ENCODE measurements around the gene TBC1D10A. TPM values are rescaled to one million over a fixed set of nuclear protein-coding genes. Genes with fewer than 3 reads are reported as not detected.

The TBC1D10A gene
- total RNA-seq, 1 experiment from 2014 or later, result 8.4 TPM

- no peak overlapping the region; a peak in 1 of 7 replicates for H3K27ac Mint-ChIP-seq
- H2AK5ac ChIP-seq (ENCODE audit: insufficient read length, low read length), result no peak overlapping the region
- no peak overlapping the region for H3K18ac ChIP-seq (ENCODE audit: insufficient read length, low read depth, low read length)
- H3K23ac ChIP-seq (ENCODE audit: insufficient read length, low read depth, low read length), result no peak overlapping the region
- no peak overlapping the region for H4K91ac ChIP-seq (ENCODE audit: insufficient read length, low read depth, low read length)
- no peaks in the 10 kb centered on the region for H3K27me3 Mint-ChIP-seq (ENCODE audit: low read depth)
- no peak overlapping the region for H2AFZ ChIP-seq (ENCODE audit: low read length)
- no peak overlapping the region for H2BK12ac ChIP-seq (ENCODE audit: insufficient read length, low read depth, low read length)
- H4K5ac ChIP-seq (ENCODE audit: insufficient read length, low read depth, low read length), result no peak overlapping the region
- H4K8ac ChIP-seq (replicated peaks; ENCODE audit: insufficient read length, low read depth, low read length), result no peak overlapping the region
- no CpG with 5 or more reads among the region's 7 CpGs for WGBS (ENCODE audit: extremely low coverage, insufficient read length, low lambda C conversion rate)
- H3K9ac ChIP-seq (ENCODE audit: extremely low read depth, insufficient read length, low read length), result no peak overlapping the region
- H3K4ac ChIP-seq (ENCODE audit: low read depth, low read length), result no peak overlapping the region
- H2BK15ac ChIP-seq (ENCODE audit: low read depth, low read length), result no peak overlapping the region
- H4K20me1 ChIP-seq (ENCODE audit: control insufficient read depth, insufficient read depth, insufficient read length), result no peaks in the 10 kb centered on the region
- no peak overlapping the region for H3K56ac ChIP-seq (ENCODE audit: insufficient read length, low read depth, low read length)
- H3K79me1 ChIP-seq (ENCODE audit: insufficient read depth, low read depth, low read length, poor library complexity, severe bottlenecking), result no peaks in the 10 kb centered on the region
- no peak for DNase-seq
- H3K4me2 ChIP-seq (ENCODE audit: insufficient read depth, insufficient read length, low read length), result no peak overlapping the region
- no peak overlapping the region for H2BK5ac ChIP-seq (ENCODE audit: insufficient read length, low read length)
- no peak overlapping the region for H2BK20ac ChIP-seq (ENCODE audit: low read depth, low read length, poor library complexity, severe bottlenecking)
- no peaks in the 10 kb centered on the region for H3K36me3 Mint-ChIP-seq (ENCODE audit: insufficient read depth in 1 of 3, low read depth in 3 of 3)
- TF ChIP-seq CTCF (conservative IDR thresholded peaks at IDR 0.05), result no peak
- H3K4me1 ChIP-seq (ENCODE audit: insufficient read depth, low read length), result no peaks in the 10 kb centered on the region
- no peak overlapping the region for H3K27ac ChIP-seq (ENCODE audit: insufficient read length, low read depth, low read length)
- no peak overlapping the region for H3K14ac ChIP-seq (ENCODE audit: insufficient read depth, low read length)
- no peak overlapping the region for H2BK120ac ChIP-seq (ENCODE audit: low read depth, low read length, poor library complexity, severe bottlenecking)
- H3K4me3 Mint-ChIP-seq, result no peak overlapping the region
- H3K79me2 ChIP-seq (ENCODE audit: insufficient read depth, low read length), result no peaks in the 10 kb centered on the region
- peaks cover 0 to 4% of the 10 kb centered on the region in 2 experiments; a peak in 3 of 4 replicates for H3K4me1 Mint-ChIP-seq
- H3T11ph ChIP-seq (ENCODE audit: low read length), result no peak overlapping the region
- H3K9me3 Mint-ChIP-seq, result no peaks in the 10 kb centered on the region
- H3K9me3 ChIP-seq (ENCODE audit: control insufficient read depth, low read depth, low read length), result no peaks in the 10 kb centered on the region
- H3K23me2 ChIP-seq (ENCODE audit: insufficient read length, low read depth, low read length, poor library complexity, severe bottlenecking), result peaks cover 3% of the 10 kb centered on the region
- no peaks in the 10 kb centered on the region for H3K27me3 ChIP-seq (ENCODE audit: insufficient read depth, low read length)
Measured at GRCh38 chr22:30318799-30319419, 7.8 kb downstream of the TBC1D10A start.

All from H9 (cell line).